HG03025 (cell line): ENCODE measurements around the gene MYOG.

ENCODE experiments used
- ATAC-seq: cut with Tn5 transposase; IDR thresholded peaks from one replicate; pipeline ENCODE4 v1.9.1; 2021; ENCODE audit warnings: mild to moderate bottlenecking, moderate library complexity; ENCODE audit not compliant: unreplicated experiment, low FRiP score

Gene MYOG

GRCh38 chr1:203085528-203086406 lies at the start of gene MYOG:
Gene MYOG (minus strand): TSS chr1:203086012. CDS start chr1:203085961, 51 bp downstream.
- no peak for ATAC-seq

DNA sequence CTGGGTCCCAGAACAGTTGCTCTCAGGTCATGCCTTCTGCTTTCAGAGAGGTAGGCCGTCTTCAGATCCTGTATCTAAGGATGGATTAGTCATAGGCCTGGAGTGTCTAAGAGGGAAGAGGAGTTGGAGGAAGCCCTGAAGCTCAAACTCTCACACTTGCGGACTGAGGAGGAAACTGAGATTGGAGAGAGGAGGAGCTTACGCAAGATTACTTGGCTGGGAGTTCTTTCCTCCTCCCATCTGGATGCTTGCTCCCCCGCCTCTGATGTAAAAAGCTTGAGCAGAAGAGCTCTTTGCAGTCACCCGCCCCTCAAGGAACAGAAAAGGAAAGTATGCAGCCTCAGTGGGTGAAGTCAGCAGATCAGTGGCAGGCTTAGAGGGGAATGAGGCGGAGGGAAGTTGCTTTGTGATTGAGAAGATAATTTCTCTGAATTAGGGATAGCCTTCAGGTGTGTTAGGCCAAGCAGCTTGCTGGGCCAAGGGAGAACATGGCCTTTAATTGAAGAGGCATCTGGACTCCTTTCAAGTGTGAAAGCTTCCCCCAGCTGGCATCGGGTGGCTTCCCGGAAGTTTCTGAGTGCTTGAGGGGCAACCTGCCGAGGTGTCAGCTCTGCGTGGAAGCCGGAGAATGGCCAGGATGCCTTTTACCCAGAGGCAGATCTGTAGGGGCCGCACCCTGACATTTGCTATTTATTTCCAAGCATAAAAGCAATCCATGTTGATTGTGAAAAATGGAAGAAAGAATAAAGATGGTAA lies 48.3 kb upstream of the MYOG start:
- no peak for ATAC-seq

DNA sequence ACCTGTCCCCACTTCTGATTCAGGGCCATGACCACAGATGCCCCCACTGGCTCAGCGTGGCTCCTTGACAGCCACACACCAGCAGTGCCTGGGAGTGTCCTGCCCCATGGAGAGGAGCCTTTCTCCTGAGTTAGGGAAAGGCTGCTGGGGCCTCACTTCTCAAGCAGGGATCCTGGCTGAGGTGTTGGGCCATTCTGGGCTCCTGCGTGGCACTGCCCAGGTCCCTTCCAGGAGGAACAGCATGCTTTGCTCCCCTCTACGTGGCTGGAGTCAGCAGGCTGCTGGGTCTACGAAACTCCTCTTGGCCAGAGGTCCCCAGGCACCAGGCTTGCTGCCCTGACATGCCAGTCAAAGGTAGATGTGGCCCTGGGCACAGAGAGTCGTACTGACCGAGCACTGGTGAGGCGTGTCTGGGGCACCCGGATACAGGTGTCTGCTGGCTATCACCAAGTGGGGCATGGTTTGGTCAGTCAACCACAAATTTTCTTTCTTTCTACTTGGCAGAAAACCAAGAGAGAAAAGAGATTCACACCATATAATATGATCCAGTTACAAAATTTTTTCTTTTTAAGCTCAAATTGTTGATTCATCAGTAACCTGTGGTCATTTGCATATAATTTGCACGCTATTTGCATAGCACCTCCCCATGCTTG lies 45.9 kb upstream of the MYOG start:
- no peak for ATAC-seq

- ATAC-seq: no peak
Observed at GRCh38 chr1:203130358-203130985, 44.7 kb upstream of the MYOG start.

GRCh38 chr1:203129501-203130231 lies 43.9 kb upstream of the MYOG start:
- no peak for ATAC-seq

GRCh38 chr1:203128716-203129500 lies 43.1 kb upstream of the MYOG start:
- no peak for ATAC-seq

- no peak for ATAC-seq
Observed at GRCh38 chr1:203128431-203128715, 42.6 kb upstream of the MYOG start.

DNA sequence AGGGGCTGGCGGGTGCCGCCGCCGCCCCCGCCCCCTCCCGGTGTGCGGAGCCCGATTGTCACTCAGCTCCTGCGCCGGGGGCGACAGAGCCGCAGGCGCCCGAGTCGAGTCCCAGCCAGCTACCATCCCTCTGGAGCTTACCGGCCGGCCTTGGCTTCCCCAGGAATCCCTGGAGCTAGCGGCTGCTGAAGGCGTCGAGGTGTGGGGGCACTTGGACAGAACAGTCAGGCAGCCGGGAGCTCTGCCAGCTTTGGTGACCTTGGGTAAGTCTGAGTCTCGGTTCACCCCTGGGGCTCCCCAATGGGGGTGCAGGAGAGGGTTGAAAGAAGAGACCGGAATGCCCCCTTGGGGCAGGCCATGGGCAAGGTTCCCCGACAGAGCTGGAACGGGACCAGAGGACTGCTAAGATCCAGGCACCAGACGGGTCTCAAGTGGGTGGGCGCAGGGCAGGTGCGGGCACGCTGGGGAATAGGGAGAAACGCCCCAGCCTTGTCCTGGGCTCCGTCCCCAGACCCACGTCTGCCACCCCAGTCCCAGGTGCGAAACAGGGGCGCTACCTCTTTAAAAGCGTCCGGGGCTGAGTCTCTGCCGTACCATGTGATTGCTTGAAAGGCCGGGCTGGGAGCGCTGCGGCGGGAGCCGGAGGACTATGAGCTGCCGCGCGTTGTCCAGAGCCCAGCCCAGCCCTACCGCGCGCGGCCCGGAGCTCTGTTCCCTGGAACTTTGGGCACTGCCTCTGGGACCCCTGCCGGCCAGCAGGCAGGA lies 42.0 kb upstream of the MYOG start, which contains the start of gene ADORA1:
Gene ADORA1 (plus strand): TSS at position 61 of the 765 bp plus-strand sequence. CDS start 1,116 bp downstream, outside the sequence.
- ATAC-seq: no peak

DNA sequence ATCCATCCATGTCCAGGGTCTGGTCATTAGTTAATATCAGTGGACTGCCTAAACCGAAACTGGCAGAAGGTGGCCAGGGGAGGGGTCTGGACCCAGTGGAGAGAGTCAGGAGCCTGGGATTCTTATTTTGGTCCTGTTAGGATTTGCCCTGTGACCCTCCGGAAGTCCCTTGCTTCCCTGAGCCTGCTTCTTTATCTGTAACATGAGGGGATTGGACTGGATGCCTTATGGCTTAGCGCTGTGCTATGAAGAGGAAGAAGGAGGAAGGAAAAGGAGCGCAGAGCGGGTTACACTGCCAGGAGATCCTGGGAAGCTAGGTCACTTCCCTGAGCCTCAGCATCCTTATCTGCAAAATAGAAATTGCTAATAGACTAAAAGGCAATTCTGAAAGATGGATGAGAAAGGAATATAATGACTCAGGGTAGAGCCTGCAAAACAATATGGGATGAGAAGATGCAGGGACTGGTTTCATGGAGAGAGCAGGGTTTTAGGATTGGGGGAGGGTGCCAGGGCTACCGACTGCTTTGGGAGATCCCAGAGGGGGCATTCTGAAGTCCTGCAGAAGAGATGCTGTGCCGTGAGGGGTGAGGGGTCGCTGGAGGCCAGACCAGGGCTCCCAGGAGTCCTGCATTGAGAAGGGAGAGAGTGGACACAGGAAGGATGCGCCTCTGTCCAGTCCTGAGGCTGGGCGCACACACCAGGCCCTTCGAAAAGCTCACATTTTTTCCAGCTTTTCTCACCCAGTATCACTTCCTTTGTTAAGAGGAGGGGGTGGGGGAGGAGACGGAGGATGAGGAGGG lies 41.3 kb upstream of the MYOG start:
- no peak for ATAC-seq

- ATAC-seq: no peak
Observed at GRCh38 chr1:203126151-203126865, 40.5 kb upstream of the MYOG start.

DNA sequence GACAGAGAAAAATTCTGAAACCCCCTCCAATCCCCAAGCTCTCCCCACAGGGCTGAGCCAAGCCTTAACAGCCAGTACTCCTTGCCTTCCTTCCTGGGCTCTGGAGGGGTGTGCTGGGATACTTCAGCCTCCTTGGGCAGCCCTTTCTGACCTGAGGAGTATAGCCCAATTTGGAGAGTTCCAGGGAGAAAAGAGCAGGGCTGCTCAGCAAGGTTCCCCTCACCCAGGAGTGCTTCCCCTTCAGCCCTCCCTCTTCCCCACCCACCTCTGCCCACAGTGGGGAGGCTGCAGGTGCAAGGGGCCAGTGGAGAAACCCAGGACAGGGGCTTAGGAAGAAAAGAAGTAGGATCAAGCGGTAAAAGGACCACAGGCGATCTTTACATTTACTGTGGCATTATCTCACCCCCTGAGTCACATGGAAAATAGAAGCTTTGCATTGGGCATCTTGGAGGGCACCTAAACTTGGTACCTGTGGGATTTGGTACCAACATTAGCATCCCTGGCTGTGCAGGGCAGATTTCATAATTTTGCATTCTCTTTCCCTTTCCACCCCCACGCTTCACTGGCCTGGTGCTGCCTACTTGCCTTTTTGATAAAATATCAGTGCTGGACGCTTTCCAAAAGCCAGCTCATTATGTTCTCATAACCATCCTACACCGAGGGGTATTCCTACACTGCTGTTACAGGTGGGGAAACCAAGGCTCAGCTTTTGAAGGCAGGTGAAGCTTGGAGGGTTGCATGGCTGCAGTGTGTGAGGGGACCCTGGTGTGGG lies 38.9 kb upstream of the MYOG start:
- no peak for ATAC-seq

GRCh38 chr1:203124011-203124410 lies 38.2 kb upstream of the MYOG start:
- no peak for ATAC-seq

- ATAC-seq: no peak
Observed at GRCh38 chr1:203122159-203122558, 36.3 kb upstream of the MYOG start.

- ATAC-seq: no peak
Observed at GRCh38 chr1:203121186-203122015, 35.6 kb upstream of the MYOG start.

- no peak for ATAC-seq
Observed at GRCh38 chr1:203120325-203121153, 34.7 kb upstream of the MYOG start.
